Activated CD4-positive, alpha-beta T cell treated with anti-CD3 and anti-CD28 coated beads for 4 hours (primary cell): ENCODE results near the gene FBXW2.

ENCODE experiments used
- DNase-seq, 2 donors: peaks; one replicate each; pipeline ENCODE4 v3.0.0-alpha.2; 2020

FBXW2 gene

GRCh38 chr9:120713257-120714087 lies 79.7 kb downstream of the FBXW2 start:
- peak; percentile 12 to 17 for DNase-seq

DNA sequence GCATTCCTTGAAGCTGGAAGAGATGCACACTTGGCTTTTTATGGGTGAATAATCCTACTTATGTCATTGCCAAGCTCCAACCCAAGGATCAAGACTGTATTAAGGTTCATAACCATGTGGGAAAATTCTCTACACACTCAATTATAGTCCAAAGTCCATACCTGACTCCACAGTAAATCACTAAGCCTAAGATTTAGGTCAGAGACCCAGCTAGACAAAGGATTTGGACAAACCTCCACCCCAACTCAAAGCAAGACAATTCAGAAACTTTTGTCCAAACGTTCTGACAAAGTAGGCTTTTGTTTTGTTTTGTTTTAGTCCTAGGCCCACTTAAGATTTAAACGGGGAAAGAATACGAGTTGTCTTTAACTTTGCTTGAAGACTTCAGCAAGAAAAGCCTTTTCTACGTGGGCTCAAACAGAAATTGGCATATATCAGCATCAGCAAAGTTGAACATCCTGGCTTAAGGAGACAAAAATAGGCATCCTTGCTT lies 80.6 kb downstream of the FBXW2 start:
- no peak for DNase-seq

DNA sequence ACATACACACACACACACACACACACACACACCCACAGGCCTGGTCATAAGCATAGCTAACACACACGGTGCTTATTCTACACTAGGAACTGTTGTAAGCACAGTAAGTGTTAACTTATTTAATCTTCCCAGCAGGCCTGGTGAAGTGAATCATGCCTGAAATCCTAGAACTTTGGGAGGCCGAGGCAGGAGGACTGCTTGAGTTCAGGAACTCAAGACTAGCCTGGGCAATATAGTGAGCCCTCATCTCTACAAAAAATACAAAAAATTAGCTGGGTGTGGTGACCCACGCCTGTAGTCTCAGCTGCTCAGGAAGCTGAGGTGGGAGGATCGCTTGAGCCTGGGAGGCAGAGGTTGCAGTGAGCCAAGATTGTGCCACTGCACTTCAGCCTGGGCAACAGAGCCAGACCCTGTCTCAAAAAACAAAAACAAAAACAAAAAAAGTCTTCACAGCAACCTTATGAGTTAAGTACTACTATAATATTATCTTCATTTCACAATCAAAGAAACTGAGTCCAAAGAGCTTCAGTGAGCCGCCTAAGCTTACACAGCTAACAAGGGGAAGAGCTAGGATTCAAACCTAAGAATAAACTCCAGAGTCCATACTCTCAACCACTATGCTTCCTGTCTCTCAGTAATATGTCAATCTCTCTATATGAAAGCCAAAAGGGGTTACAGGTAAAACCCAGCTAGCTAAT lies 81.2 kb downstream of the FBXW2 start:
- peak in 1 of 2 donors; percentile 7 for DNase-seq

DNA sequence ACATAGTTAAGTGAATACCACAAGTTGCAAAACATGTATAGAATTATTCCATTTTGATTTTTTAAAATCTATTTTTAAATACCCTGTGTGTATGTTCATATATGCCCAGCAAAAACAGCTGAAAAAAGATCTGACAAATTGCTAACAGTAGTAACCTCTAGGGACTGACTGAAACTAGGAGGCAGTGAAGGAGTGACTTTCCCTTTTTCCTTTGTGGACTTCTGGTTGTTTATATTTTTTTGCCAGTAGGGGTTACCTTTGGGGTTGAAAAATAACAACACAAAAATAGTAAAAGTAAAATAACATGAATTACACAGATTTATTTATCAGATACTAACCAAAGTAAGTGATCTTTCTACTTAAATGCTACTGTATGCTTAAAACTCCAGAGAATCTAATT lies 81.9 kb downstream of the FBXW2 start:
- no peak for DNase-seq

DNA sequence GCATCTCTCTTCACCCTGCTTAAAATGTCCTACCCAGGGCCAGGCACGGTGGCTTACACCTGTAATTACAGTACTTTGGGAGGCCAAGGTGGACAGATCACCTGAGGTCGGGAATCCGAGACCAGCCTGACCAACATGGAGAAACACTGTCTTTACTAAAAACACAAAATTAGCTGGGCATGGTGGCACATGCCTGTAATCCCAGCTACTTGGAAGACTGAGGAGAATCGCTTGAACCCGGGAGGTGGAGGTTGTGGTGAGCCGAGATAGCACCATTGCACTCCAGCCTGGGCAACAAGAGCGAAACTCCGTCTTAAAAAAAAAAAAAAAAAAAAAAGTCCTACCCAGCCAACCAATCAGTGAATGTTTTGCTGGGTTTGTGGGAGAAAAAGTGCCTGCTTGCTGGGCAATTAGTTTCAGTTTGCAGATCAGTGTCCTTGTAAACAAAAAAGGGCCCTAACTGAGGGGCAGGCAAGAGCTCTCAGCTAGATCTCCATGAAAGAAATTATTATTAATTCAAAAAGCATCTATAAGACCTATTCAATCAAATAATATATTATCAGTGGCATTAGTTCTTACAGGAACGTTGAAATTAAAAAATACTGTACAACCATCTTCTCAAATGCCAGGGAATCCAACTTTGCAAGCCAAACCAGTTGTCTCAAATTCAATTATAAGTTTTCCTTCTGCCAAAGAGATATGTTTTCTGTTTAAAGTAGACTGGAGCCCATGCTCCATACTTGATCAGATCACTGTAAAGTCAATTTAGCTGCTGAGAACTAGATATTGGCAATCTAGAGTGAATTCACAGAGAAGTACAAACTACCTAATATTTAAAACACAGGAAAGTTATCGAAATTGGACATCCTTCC lies 82.9 kb downstream of the FBXW2 start:
- peak in 1 of 2 donors; percentile 30 for DNase-seq

- DNase-seq, result no peak
Observed at GRCh38 chr9:120708526-120709224, 84.5 kb downstream of the FBXW2 start.

DNA sequence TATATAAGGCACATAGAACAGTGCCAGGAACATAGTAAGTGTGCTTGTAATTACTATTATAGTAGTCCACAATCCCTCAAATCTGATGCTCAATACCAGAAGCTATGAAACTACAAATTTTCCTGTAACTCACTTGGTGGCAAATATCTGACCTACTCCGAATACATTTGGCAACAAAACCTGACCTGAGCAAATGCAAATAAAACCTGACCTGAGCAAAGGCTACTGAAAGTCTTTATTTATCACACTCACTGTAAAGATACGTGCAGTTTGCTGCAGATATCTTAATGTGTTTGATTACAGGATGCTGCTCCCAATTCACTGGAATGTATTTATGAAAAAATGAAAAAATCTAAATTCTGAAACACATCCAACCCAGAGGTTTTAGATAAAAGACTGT lies 86.0 kb downstream of the FBXW2 start:
- no peak for DNase-seq
